H9 (cell line): Measurements from ENCODE around the gene GTPBP4. TPM values are rescaled to one million over a fixed set of nuclear protein-coding genes. Genes with fewer than 3 reads are reported as not detected.

Experiments used
- DNase-seq: peaks from one replicate; pipeline ENCODE4 v3.0.0-alpha.2; 2017
- H2AFZ ChIP-seq: one replicate; pipeline ENCODE4 v1.6.1; 2013; ENCODE audit warnings: mild to moderate bottlenecking, low read length, control low read depth, moderate library complexity
- H2AK5ac ChIP-seq: 2 replicates; pipeline ENCODE4 v1.6.1; 2013; ENCODE audit warnings: low read length, control low read depth, mixed read lengths; ENCODE audit not compliant: insufficient read length
- H2BK120ac ChIP-seq: one replicate; pipeline ENCODE4 v1.6.1; 2013; ENCODE audit warnings: low read depth, mild to moderate bottlenecking, low read length, control low read depth, inconsistent platforms; ENCODE audit not compliant: poor library complexity, severe bottlenecking
- H2BK12ac ChIP-seq: 2 replicates; pipeline ENCODE4 v1.6.1; 2013; ENCODE audit warnings: low read length, control low read depth, mixed read lengths, low read depth; ENCODE audit not compliant: insufficient read length
- H2BK15ac ChIP-seq: 2 replicates; pipeline ENCODE4 v1.6.1; 2013; ENCODE audit warnings: low read depth, low read length, control low read depth
- H2BK20ac ChIP-seq: one replicate; pipeline ENCODE4 v1.6.1; 2013; ENCODE audit warnings: low read depth, mild to moderate bottlenecking, low read length, control low read depth, inconsistent platforms; ENCODE audit not compliant: poor library complexity, severe bottlenecking
- H2BK5ac ChIP-seq: 2 replicates; pipeline ENCODE4 v1.6.1; 2013; ENCODE audit warnings: low read length, control low read depth, mixed read lengths; ENCODE audit not compliant: insufficient read length
- H3K14ac ChIP-seq: 2 replicates; pipeline ENCODE4 v1.6.1; 2013; ENCODE audit warnings: low read length, control low read depth; ENCODE audit not compliant: insufficient read depth
- H3K18ac ChIP-seq: 2 replicates; pipeline ENCODE4 v1.6.1; 2013; ENCODE audit warnings: low read depth, mild to moderate bottlenecking, mixed read lengths, low read length, control low read depth; ENCODE audit not compliant: insufficient read length
- H3K23ac ChIP-seq: 2 replicates; pipeline ENCODE4 v1.6.1; 2013; ENCODE audit warnings: low read length, control low read depth, mixed read lengths, low read depth; ENCODE audit not compliant: insufficient read length
- H3K23me2 ChIP-seq: 2 replicates; pipeline ENCODE4 v1.6.1; 2013; ENCODE audit warnings: low read depth, mild to moderate bottlenecking, mixed read lengths, low read length, control low read depth; ENCODE audit not compliant: insufficient read length, poor library complexity, severe bottlenecking
- H3K27ac ChIP-seq: 2 replicates; pipeline ENCODE4 v1.5.1; 2013; ENCODE audit warnings: low read length, control low read depth, mixed read lengths, low read depth; ENCODE audit not compliant: insufficient read length
- H3K27me3 ChIP-seq: 2 replicates; pipeline ENCODE4 v1.6.1; 2013; ENCODE audit warnings: low read length, control low read depth, inconsistent platforms; ENCODE audit not compliant: insufficient read depth
- H3K4ac ChIP-seq: 2 replicates; pipeline ENCODE4 v1.6.1; 2013; ENCODE audit warnings: low read depth, mild to moderate bottlenecking, control low read depth, inconsistent platforms, low read length, moderate library complexity
- H3K4me1 ChIP-seq: 2 replicates; pipeline ENCODE4 v1.6.1; 2013; ENCODE audit warnings: low read length, control low read depth, inconsistent platforms; ENCODE audit not compliant: insufficient read depth
- H3K4me2 ChIP-seq: 2 replicates; pipeline ENCODE4 v1.6.1; 2013; ENCODE audit warnings: low read length, control low read depth, mixed read lengths; ENCODE audit not compliant: insufficient read length, insufficient read depth
- H3K56ac ChIP-seq: 2 replicates; pipeline ENCODE4 v1.6.1; 2013; ENCODE audit warnings: low read depth, mild to moderate bottlenecking, mixed read lengths, low read length, control low read depth; ENCODE audit not compliant: insufficient read length
- H3K79me1 ChIP-seq: 2 replicates; pipeline ENCODE4 v1.6.1; 2013; ENCODE audit warnings: low read depth, mild to moderate bottlenecking, moderate library complexity, low read length, control low read depth, inconsistent platforms; ENCODE audit not compliant: insufficient read depth, poor library complexity, severe bottlenecking
- H3K79me2 ChIP-seq: 2 replicates; pipeline ENCODE4 v1.6.1; 2013; ENCODE audit warnings: low read length, control low read depth, inconsistent platforms; ENCODE audit not compliant: insufficient read depth
- H3K9ac ChIP-seq: 2 replicates; pipeline ENCODE4 v1.6.1; 2013; ENCODE audit warnings: low read length, control low read depth, mixed read lengths; ENCODE audit not compliant: insufficient read length; ENCODE audit errors: extremely low read depth
- H3K9me3 ChIP-seq: one replicate; pipeline ENCODE4 v1.6.1; 2013; ENCODE audit warnings: low read depth, low read length, inconsistent platforms; ENCODE audit not compliant: control insufficient read depth
- H3T11ph ChIP-seq: one replicate; pipeline ENCODE4 v1.6.1; 2013; ENCODE audit warnings: mild to moderate bottlenecking, low read length, control low read depth, inconsistent platforms
- H4K20me1 ChIP-seq: one replicate; pipeline ENCODE4 v1.6.1; 2013; ENCODE audit not compliant: control insufficient read depth, insufficient read length, insufficient read depth
- H4K5ac ChIP-seq: 2 replicates; pipeline ENCODE4 v1.6.1; 2013; ENCODE audit warnings: low read depth, mild to moderate bottlenecking, mixed read lengths, low read length, control low read depth; ENCODE audit not compliant: insufficient read length
- H4K8ac ChIP-seq: replicated peaks from 2 replicates; pipeline ENCODE4 v1.6.1; 2013; ENCODE audit warnings: low read length, control low read depth, mixed read lengths, low read depth; ENCODE audit not compliant: insufficient read length
- H4K91ac ChIP-seq: 2 replicates; pipeline ENCODE4 v1.6.1; 2013; ENCODE audit warnings: low read depth, mild to moderate bottlenecking, moderate library complexity, mixed read lengths, low read length, control low read depth; ENCODE audit not compliant: insufficient read length
- H3K27ac Mint-ChIP-seq, 3 experiments: 2 replicates in 2 of 3; 3 replicates in 1 of 3; pipeline ENCODE4 v1.8.0; 2020 to 2021; ENCODE audit warnings: mixed read lengths in 3 of 3, mild to moderate bottlenecking in 1 of 3, moderate library complexity in 1 of 3
- H3K27me3 Mint-ChIP-seq: 2 replicates; pipeline ENCODE4 v1.8.0; 2021; ENCODE audit warnings: low read depth, mild to moderate bottlenecking, moderate library complexity, mixed read lengths
- H3K36me3 Mint-ChIP-seq, 3 experiments: 2 replicates in 2 of 3; 3 replicates in 1 of 3; pipeline ENCODE4 v1.8.0; 2020 to 2021; ENCODE audit warnings: low read depth in 3 of 3, mixed read lengths in 3 of 3; ENCODE audit not compliant: insufficient read depth in 1 of 3
- H3K4me1 Mint-ChIP-seq, 2 experiments: 2 replicates each; pipeline ENCODE4 v1.8.0; 2020; ENCODE audit warnings: mixed read lengths in 2 of 2
- H3K4me3 Mint-ChIP-seq, 2 experiments: 2 replicates in 1 of 2; 3 replicates in 1 of 2; pipeline ENCODE4 v1.8.0; 2020 to 2021; ENCODE audit warnings: mild to moderate bottlenecking in 2 of 2, mixed read lengths in 2 of 2, moderate library complexity in 1 of 2
- H3K9me3 Mint-ChIP-seq, 2 experiments: 2 replicates in 1 of 2; 3 replicates in 1 of 2; pipeline ENCODE4 v1.8.0; 2020; ENCODE audit warnings: mild to moderate bottlenecking in 2 of 2, mixed read lengths in 2 of 2, moderate library complexity in 1 of 2
- WGBS: extraction: QIAGEN DNeasy Blood & Tissue Kit; methylation state at CpG from one replicate; pipeline ENCODE4 v1.1.7; 2013; ENCODE audit warnings: missing lambda C conversion rate, low lambda C conversion rate, mixed read lengths; ENCODE audit not compliant: insufficient read length; ENCODE audit errors: extremely low coverage; 5-methylcytosine and 5-hydroxymethylcytosine counted together
- total RNA-seq: library from RNA; stranded (reverse); gene quantifications from 2 replicates; pipeline ENCODE4 v1.2.1, GENCODE V29; 2021
- TF ChIP-seq, protein P1 (sequence below): fragments of 200-600 bp; sonication (generic); conservative IDR thresholded peaks from 3 replicates; pipeline ENCODE4 v1.8.0; 2021; ENCODE audit warnings: antibody characterized with exemption, mild to moderate bottlenecking

The GTPBP4 gene
- total RNA-seq, 1 experiment from 2014 or later, result 134 TPM

DNA sequence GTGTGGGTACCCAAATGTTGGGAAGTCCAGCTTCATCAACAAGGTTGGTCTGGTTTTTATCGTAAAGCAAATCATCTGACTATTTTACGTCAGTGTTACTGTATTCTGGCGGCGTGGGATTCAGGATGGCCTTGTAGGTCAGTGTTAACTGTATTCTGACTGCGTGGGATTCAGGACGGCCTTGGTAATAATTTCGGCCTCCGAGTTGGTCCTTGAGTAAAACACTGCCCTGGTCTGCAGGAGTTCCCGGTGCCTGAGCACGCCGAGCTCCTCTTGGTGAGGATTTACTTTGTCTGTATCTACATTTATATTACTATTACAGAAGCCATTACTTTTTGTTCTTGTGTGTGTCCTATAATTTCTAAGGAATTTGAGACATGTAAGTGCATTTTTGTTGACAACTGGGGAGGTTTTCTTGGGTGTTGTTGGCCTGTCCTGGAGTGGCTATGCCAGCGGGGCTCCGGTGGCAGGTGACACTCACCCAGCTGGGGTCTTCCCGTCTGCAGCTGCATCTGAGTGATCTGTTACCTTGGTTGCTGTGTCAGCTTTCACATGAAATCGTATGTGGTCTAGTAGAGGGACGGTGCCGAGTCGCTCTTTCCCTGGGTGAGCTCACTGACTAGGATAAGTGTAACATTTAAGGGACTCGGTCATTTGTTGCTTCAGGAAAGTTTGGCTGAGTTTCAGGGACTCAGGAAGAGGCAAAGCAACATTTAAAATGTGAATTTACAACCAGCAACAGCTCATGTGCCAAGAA lies 9.2 kb downstream of the GTPBP4 start:
- Mint-ChIP-seq H3K27me3 (no peaks in the 10 kb centered on the region), H3K36me3 (peaks cover 82 to 99% (median 98%) of the 10 kb centered on the region in 3 experiments), H3K4me3 (no peak overlapping the region), H3K4me1 (no peaks in the 10 kb centered on the region), H3K27ac (no peak overlapping the region), H3K9me3 (no peaks in the 10 kb centered on the region; a peak in 1 of 5 replicates)
- Histone ChIP-seq H3K79me2 (peaks cover 5% of the 10 kb centered on the region; the same call in 1 of the 2 replicates), H3K56ac (no peak overlapping the region), H4K91ac (no peak overlapping the region), H3K14ac (no peak overlapping the region), H3K23me2 (no peaks in the 10 kb centered on the region), H3K9ac (no peak overlapping the region), H2BK20ac (no peak overlapping the region), H4K8ac (no peak overlapping the region), H3K23ac (no peak overlapping the region), H3K9me3 (no peaks in the 10 kb centered on the region), H3K27ac (no peak overlapping the region), H4K20me1 (no peaks in the 10 kb centered on the region), H2BK15ac (no peak overlapping the region), H3T11ph (no peak overlapping the region), H2AK5ac (no peak overlapping the region), H2BK5ac (no peak overlapping the region), H2BK120ac (no peak overlapping the region), H3K18ac (no peak overlapping the region), H3K4me1 (no peaks in the 10 kb centered on the region), H2AFZ (no peak overlapping the region), H4K5ac (no peak overlapping the region), H2BK12ac (no peak overlapping the region), H3K27me3 (no peaks in the 10 kb centered on the region), H3K79me1 (peaks cover 15% of the 10 kb centered on the region), H3K4ac (no peak overlapping the region), H3K4me2 (no peak overlapping the region)
- WGBS, result no CpG with 5 or more reads among the region's 19 CpGs
- no peak for DNase-seq
- TF ChIP-seq, protein P1, sequence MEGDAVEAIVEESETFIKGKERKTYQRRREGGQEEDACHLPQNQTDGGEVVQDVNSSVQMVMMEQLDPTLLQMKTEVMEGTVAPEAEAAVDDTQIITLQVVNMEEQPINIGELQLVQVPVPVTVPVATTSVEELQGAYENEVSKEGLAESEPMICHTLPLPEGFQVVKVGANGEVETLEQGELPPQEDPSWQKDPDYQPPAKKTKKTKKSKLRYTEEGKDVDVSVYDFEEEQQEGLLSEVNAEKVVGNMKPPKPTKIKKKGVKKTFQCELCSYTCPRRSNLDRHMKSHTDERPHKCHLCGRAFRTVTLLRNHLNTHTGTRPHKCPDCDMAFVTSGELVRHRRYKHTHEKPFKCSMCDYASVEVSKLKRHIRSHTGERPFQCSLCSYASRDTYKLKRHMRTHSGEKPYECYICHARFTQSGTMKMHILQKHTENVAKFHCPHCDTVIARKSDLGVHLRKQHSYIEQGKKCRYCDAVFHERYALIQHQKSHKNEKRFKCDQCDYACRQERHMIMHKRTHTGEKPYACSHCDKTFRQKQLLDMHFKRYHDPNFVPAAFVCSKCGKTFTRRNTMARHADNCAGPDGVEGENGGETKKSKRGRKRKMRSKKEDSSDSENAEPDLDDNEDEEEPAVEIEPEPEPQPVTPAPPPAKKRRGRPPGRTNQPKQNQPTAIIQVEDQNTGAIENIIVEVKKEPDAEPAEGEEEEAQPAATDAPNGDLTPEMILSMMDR, result no peak
